HEK293 (cell line): ENCODE results near the gene DDX31.

ENCODE experiments used
- CTCF ChIA-PET: fragments of 350-600 bp; formaldehyde crosslinking; extraction: SDS; loops from one replicate; lab custom pipeline; 2021; ENCODE audit warnings: antibody characterized with exemption; lab: Yijun Ruan, JAX
- POLR2A ChIA-PET: fragments of 300-600 bp; formaldehyde crosslinking; extraction: SDS; loops from one replicate; lab custom pipeline; 2020; ENCODE audit warnings: antibody characterized with exemption, inconsistent platforms; lab: Yijun Ruan, JAX
- H3K27ac ChIP-seq: fragments of 200-500 bp; sonication (Bioruptor generic); 2 replicates; pipeline ENCODE4 v1.5.1; 2014; ENCODE audit warnings: low read depth, low read length, control low read depth, inconsistent platforms; ENCODE audit errors: extremely low read depth
- H3K36me3 ChIP-seq, 2 experiments: fragments of 200-500 bp in 1 of 2; sonication (Bioruptor generic) in 1 of 2; 1 replicate in 1 of 2; 2 replicates in 1 of 2; pipeline ENCODE4 v1.5.1; 2014 to 2017; ENCODE audit warnings: inconsistent platforms in 2 of 2, low read length in 2 of 2; ENCODE audit not compliant: control insufficient read depth in 2 of 2, insufficient read depth in 1 of 2
- H3K4me1 ChIP-seq: fragments of 200-500 bp; sonication (Bioruptor generic); 2 replicates; pipeline ENCODE4 v1.5.1; 2014; ENCODE audit warnings: mild to moderate bottlenecking, low read length, inconsistent platforms; ENCODE audit not compliant: control insufficient read depth, insufficient read depth
- H3K4me3 ChIP-seq: 2 replicates; pipeline ENCODE4 v1.5.1; 2011; ENCODE audit warnings: low read depth, mild to moderate bottlenecking, control low read depth, low read length, moderate library complexity
- H3K9me3 ChIP-seq: fragments of 200-500 bp; sonication (Bioruptor generic); 2 replicates; pipeline ENCODE4 v1.5.1; 2014; ENCODE audit warnings: low read depth, low read length, inconsistent platforms; ENCODE audit not compliant: control insufficient read depth, insufficient read depth
- ATF2 ChIP-seq: fragments of 450-650 bp; formaldehyde crosslinking; IDR thresholded peaks from 2 replicates; pipeline ENCODE4 v1.5.1; 2016; ENCODE audit warnings: missing biosample characterization, missing genetic modification characterization, low read depth
- HOXD13 ChIP-seq: sonication (generic); formaldehyde crosslinking; IDR thresholded peaks from 2 replicates; pipeline ENCODE4 v1.8.0; 2022; ENCODE audit warnings: missing genetic modification reagents, borderline replicate concordance
- KLF10 ChIP-seq: fragments of 450-650 bp; IDR thresholded peaks from 2 replicates; pipeline ENCODE4 v1.5.1; 2018; ENCODE audit warnings: missing biosample characterization, mild to moderate bottlenecking, missing genetic modification characterization
- PATZ1 ChIP-seq: fragments of 450-650 bp; formaldehyde crosslinking; IDR thresholded peaks from 2 replicates; pipeline ENCODE4 v1.5.1; 2016; ENCODE audit warnings: missing biosample characterization, missing genetic modification characterization
- RBAK ChIP-seq: fragments of 450-650 bp; formaldehyde crosslinking; IDR thresholded peaks from 2 replicates; pipeline ENCODE4 v1.5.1; 2016; ENCODE audit warnings: missing biosample characterization, missing genetic modification characterization
- SETDB1 ChIP-seq: IDR thresholded peaks from one replicate; pipeline ENCODE4 v1.6.1; 2017; ENCODE audit warnings: mild to moderate bottlenecking, low read length, moderate library complexity, mixed read lengths; ENCODE audit not compliant: insufficient read length
- SP2 ChIP-seq: fragments of 450-650 bp; formaldehyde crosslinking; IDR thresholded peaks from 2 replicates; pipeline ENCODE4 v1.5.1; 2016; ENCODE audit warnings: missing biosample characterization, missing genetic modification characterization
- YY2 ChIP-seq: fragments of 450-650 bp; formaldehyde crosslinking; IDR thresholded peaks from 2 replicates; pipeline ENCODE4 v1.5.1; 2016; ENCODE audit warnings: missing biosample characterization, missing genetic modification characterization
- ZBTB49 ChIP-seq: fragments of 450-650 bp; formaldehyde crosslinking; IDR thresholded peaks from 2 replicates; pipeline ENCODE4 v1.5.1; 2016; ENCODE audit warnings: missing biosample characterization, missing genetic modification characterization, low read depth
- ZBTB6 ChIP-seq: fragments of 450-650 bp; formaldehyde crosslinking; IDR thresholded peaks from 2 replicates; pipeline ENCODE4 v1.5.1; 2017; ENCODE audit warnings: missing biosample characterization, missing genetic modification characterization
- ZEB2 ChIP-seq: fragments of 450-650 bp; formaldehyde crosslinking; IDR thresholded peaks from 2 replicates; pipeline ENCODE4 v1.5.1; 2016; ENCODE audit warnings: missing biosample characterization, missing genetic modification characterization
- ZNF121 ChIP-seq: fragments of 450-650 bp; formaldehyde crosslinking; IDR thresholded peaks from 2 replicates; pipeline ENCODE4 v1.5.1; 2016; ENCODE audit warnings: missing biosample characterization, missing genetic modification characterization
- ZNF16 ChIP-seq: fragments of 450-650 bp; formaldehyde crosslinking; IDR thresholded peaks from 2 replicates; pipeline ENCODE4 v1.5.1; 2016; ENCODE audit warnings: low read depth, missing biosample characterization, missing genetic modification characterization
- ZNF175 ChIP-seq: fragments of 450-650 bp; formaldehyde crosslinking; IDR thresholded peaks from 2 replicates; pipeline ENCODE4 v1.5.1; 2016; ENCODE audit warnings: missing biosample characterization, missing genetic modification characterization
- ZNF24 ChIP-seq: fragments of 450-650 bp; formaldehyde crosslinking; IDR thresholded peaks from 2 replicates; pipeline ENCODE4 v1.5.1; 2016; ENCODE audit warnings: missing biosample characterization, missing genetic modification characterization
- ZNF280D ChIP-seq: fragments of 450-650 bp; formaldehyde crosslinking; IDR thresholded peaks from 2 replicates; pipeline ENCODE4 v1.5.1; 2016; ENCODE audit warnings: missing biosample characterization, missing genetic modification characterization
- ZNF302 ChIP-seq: fragments of 450-650 bp; formaldehyde crosslinking; IDR thresholded peaks from 2 replicates; pipeline ENCODE4 v1.5.1; 2016; ENCODE audit warnings: missing biosample characterization, missing genetic modification characterization, low read depth
- ZNF426 ChIP-seq: fragments of 450-650 bp; formaldehyde crosslinking; IDR thresholded peaks from 2 replicates; pipeline ENCODE4 v1.5.1; 2017; ENCODE audit warnings: missing biosample characterization, missing genetic modification characterization, mild to moderate bottlenecking, inconsistent platforms, moderate library complexity
- ZNF514 ChIP-seq: fragments of 450-650 bp; formaldehyde crosslinking; IDR thresholded peaks from 2 replicates; pipeline ENCODE4 v1.5.1; 2016; ENCODE audit warnings: missing biosample characterization, missing genetic modification characterization
- ZNF529 ChIP-seq: fragments of 450-650 bp; formaldehyde crosslinking; IDR thresholded peaks from 2 replicates; pipeline ENCODE4 v1.5.1; 2017; ENCODE audit warnings: missing genetic modification characterization, missing biosample characterization; ENCODE audit not compliant: insufficient replicate concordance
- ZNF571 ChIP-seq: fragments of 450-650 bp; formaldehyde crosslinking; IDR thresholded peaks from 2 replicates; pipeline ENCODE4 v1.5.0; 2017; ENCODE audit warnings: missing biosample characterization, missing genetic modification characterization
- ZNF580 ChIP-seq: fragments of 450-650 bp; formaldehyde crosslinking; IDR thresholded peaks from 2 replicates; pipeline ENCODE4 v1.5.1; 2016; ENCODE audit warnings: missing biosample characterization, missing genetic modification characterization
- ZNF664 ChIP-seq: fragments of 450-650 bp; formaldehyde crosslinking; IDR thresholded peaks from 2 replicates; pipeline ENCODE4 v1.5.1; 2016; ENCODE audit warnings: missing biosample characterization, missing genetic modification characterization
- ZXDB ChIP-seq: fragments of 450-650 bp; formaldehyde crosslinking; IDR thresholded peaks from 2 replicates; pipeline ENCODE4 v1.5.1; 2016; ENCODE audit warnings: missing biosample characterization, missing genetic modification characterization

The DDX31 gene

GRCh38 chr9:132590037-132590317, 79.8 kb downstream of the DDX31 start:
- H3K4me1 ChIP-seq = no peaks in the 10 kb centered on the region
- peaks cover 0 to 7% of the 10 kb centered on the region in 2 experiments; a peak in 1 of 3 replicates for H3K36me3 ChIP-seq
- ChIA-PET CTCF (no interaction called here), POLR2A (no interaction called here)
- no peak overlapping the region for H3K4me3 ChIP-seq
- no peaks in the 10 kb centered on the region for H3K9me3 ChIP-seq
- no peak for TF ChIP-seq ZBTB6 (tag by site-specific recombination)
- no peak for TF ChIP-seq ZNF121 (tag by site-specific recombination)
- no peak for TF ChIP-seq ZNF280D
- TF ChIP-seq ATF2 (tag by site-specific recombination) = no peak
- no peak for TF ChIP-seq ZBTB49
- TF ChIP-seq ZNF529 (tag by site-specific recombination) = no peak
- no peak for TF ChIP-seq ZNF514 (tag by site-specific recombination)
- no peak for TF ChIP-seq ZNF16 (tag by site-specific recombination)
- TF ChIP-seq ZXDB (tag by site-specific recombination) = no peak
- TF ChIP-seq ZNF175 = no peak
- TF ChIP-seq ZNF664 = no peak
- TF ChIP-seq SP2 (tag by site-specific recombination) = no peak
- TF ChIP-seq ZEB2 = no peak
- H3K27ac ChIP-seq = no peak overlapping the region

GRCh38 chr9:132589148-132590036, 80.4 kb downstream of the DDX31 start:
- POLR2A ChIA-PET = no interaction called here
- H3K4me1 ChIP-seq = no peaks in the 10 kb centered on the region
- CTCF ChIA-PET = interaction anchor here (0.6 kb wide), 2 partner anchors 110 to 592 kb away, joined by 3 to 4 read pairs; no protein-coding TSS in a partner anchor
- TF ChIP-seq RBAK = no peak
- no peak for TF ChIP-seq ZNF664
- TF ChIP-seq ZNF580 (tag by site-specific recombination) = no peak
- TF ChIP-seq ZNF24 (tag by site-specific recombination) = no peak
- no peak for TF ChIP-seq ZNF302 (tag by site-specific recombination)
- no peak for TF ChIP-seq KLF10 (tag by site-specific recombination)
- no peak for TF ChIP-seq SETDB1
- TF ChIP-seq ZXDB (tag by site-specific recombination) = no peak
- no peak for TF ChIP-seq HOXD13 (CRISPR knock-in tag)
- no peak for TF ChIP-seq ZNF571 (tag by site-specific recombination)
- TF ChIP-seq YY2 (tag by site-specific recombination) = no peak
- TF ChIP-seq ZNF426 (tag by site-specific recombination) = no peak
- TF ChIP-seq PATZ1 (tag by site-specific recombination) = no peak

More at GRCh38 chr9:132589148-132590036, 80.4 kb downstream of the DDX31 start:
- no peak overlapping the region for H3K27ac ChIP-seq
- H3K36me3 ChIP-seq = peaks cover 0 to 2% of the 10 kb centered on the region in 2 experiments; a peak in 1 of 3 replicates
- H3K4me3 ChIP-seq = no peak overlapping the region
- H3K9me3 ChIP-seq = no peaks in the 10 kb centered on the region
